Jurkat, Clone E6-1 (cell line): ENCODE results near the gene SUGP1. TPM values are rescaled to one million over a fixed set of nuclear protein-coding genes. Genes with fewer than 3 reads are reported as not detected.
"Not testable (repeated sequence)": the region's sequence is repeated elsewhere in the genome, so short reads cannot be mapped to it uniquely, and the experiment has no call there.

Experiments
- DNase-seq: peaks from one replicate; pipeline ENCODE4 v3.0.0-alpha.2; 2011; ENCODE audit warnings: low read depth, low spot score
- H3K4me3 ChIP-seq: 2 replicates; pipeline ENCODE4 v1.5.1; 2011; ENCODE audit warnings: mild to moderate bottlenecking, low read length, control low read depth, moderate library complexity
- polyA plus RNA-seq: library from polyadenylated mRNA; unstranded; fragments of >200 nt; gene quantifications from one replicate; pipeline ENCODE4 v1.2.1, GENCODE V29; 2012; ENCODE audit warnings: missing spikeins; ENCODE audit not compliant: insufficient read length, insufficient read depth

Gene SUGP1, protein sequence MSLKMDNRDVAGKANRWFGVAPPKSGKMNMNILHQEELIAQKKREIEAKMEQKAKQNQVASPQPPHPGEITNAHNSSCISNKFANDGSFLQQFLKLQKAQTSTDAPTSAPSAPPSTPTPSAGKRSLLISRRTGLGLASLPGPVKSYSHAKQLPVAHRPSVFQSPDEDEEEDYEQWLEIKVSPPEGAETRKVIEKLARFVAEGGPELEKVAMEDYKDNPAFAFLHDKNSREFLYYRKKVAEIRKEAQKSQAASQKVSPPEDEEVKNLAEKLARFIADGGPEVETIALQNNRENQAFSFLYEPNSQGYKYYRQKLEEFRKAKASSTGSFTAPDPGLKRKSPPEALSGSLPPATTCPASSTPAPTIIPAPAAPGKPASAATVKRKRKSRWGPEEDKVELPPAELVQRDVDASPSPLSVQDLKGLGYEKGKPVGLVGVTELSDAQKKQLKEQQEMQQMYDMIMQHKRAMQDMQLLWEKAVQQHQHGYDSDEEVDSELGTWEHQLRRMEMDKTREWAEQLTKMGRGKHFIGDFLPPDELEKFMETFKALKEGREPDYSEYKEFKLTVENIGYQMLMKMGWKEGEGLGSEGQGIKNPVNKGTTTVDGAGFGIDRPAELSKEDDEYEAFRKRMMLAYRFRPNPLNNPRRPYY
- 55.2 TPM for polyA plus RNA-seq

GRCh38 chr19:19320361-19321140, at the start of gene SUGP1, which contains the start of gene MAU2:
Gene SUGP1 (minus strand): TSS chr19:19320509. CDS start chr19:19320496, 13 bp downstream.
Gene MAU2 (plus strand): TSS chr19:19320829. CDS start chr19:19320860, 31 bp downstream.
- DNase-seq = peak; percentile 94
- peak within 1 kb of the TSS; percentile 96 for H3K4me3 ChIP-seq

DNA sequence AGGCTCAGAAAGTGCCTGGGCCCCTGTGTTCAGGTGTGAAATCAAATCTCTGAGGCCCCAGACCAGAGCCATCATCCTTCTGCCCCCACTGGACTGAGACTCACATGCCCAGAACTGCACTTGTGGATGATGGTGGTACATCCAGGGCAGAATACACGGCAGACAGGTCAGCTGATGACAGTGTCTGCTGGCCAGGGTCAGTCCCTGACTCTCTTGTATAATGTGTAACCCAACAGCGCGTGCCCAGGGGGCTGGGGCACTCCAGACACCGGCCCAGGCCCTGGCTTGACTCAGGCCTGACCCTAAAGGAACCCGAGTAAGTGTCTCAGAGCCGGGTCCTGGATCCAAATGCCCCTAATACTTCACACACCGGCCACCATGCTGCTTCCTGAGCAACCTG, 47.8 kb upstream of the SUGP1 start:
- no peak for DNase-seq
- no peak overlapping the region for H3K4me3 ChIP-seq

GRCh38 chr19:19366434-19367396, 46.4 kb upstream of the SUGP1 start:
- H3K4me3 ChIP-seq = no peak overlapping the region
- DNase-seq = peak; percentile 80

- H3K4me3 ChIP-seq = no peak overlapping the region
- DNase-seq = no peak
These were observed 41.8 kb upstream of the SUGP1 start for GRCh38 chr19:19362075-19362474.

DNA sequence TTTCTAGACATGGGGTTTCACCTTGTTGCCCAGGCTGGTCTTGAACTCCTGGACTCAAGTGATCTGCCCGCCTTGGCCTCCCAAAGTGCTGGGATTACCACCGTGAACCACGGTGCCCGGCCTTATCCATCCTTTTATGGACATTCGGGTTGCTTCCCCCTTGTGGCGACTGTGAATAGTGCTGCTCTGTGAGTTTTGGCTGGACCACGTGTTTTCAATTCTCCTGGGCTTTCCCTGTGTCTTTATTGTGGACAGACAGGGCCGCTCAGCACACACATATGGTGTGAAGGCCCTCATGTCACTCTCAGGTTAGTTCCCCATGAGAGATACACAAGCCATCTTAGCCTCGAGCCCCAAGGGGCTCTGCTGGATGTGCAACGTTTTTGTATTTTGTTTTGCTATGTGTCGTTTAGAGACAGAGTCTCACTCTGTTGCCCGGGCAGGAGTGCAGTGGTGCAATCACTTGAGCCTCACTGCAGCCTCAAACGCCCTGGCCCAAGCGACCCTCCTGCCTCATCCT, 40.8 kb upstream of the SUGP1 start:
- H3K4me3 ChIP-seq = no peak overlapping the region
- DNase-seq = peak; percentile 73

- no peak for DNase-seq
These were observed 36.7 kb upstream of the SUGP1 start for GRCh38 chr19:19356901-19357566.

DNA sequence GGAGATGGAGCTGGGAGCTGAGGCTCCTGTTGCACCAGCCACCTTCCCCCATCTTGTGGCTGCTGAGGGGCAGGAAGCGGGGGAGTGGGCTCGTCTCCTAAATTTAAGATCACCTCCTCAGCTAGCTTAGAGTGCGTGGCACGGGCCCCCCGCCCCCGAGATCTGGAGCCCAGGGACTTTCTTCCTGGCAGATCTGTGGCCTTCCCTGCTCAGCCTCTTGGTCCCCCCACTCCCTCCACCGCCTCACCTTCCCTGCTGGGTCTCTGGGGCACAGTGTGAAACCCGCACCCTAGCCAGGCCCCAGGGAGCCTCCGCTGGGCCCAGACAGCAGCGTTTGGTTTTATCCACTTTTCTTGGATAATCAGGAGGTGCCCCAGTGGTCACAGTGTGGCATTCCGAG, 36.2 kb upstream of the SUGP1 start:
- DNase-seq = no peak
- no peak overlapping the region for H3K4me3 ChIP-seq

More at GRCh38 chr19:19356901-19357566, 36.7 kb upstream of the SUGP1 start:
- no peak overlapping the region for H3K4me3 ChIP-seq

DNA sequence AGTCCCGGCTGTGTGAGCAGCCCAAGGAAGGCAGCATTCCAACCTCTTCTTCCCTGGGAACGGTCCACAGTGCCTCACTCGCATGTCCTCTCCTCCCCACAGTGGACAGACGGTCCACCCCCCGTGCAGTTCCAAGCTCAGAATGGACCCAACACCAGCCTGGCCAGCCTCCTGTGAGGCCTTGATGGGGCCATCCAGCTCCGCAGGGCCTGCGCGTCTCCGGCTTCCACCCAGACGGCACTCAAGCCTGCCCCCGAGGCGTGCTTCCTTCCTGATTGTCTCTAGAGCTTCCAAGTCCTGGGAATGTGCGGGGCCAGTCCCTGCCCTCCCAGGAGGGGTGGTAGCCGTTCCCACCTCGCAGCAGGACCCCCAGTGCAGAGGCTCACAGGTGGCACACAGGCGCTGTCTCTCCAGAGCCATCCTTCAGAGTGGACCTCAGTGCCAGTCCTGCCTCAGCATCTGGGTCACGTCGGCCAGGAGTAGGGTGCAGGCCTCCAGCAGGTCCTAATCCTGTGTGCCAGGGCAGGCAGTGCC, 35.4 kb upstream of the SUGP1 start:
- no peak overlapping the region for H3K4me3 ChIP-seq
- no peak for DNase-seq

DNA sequence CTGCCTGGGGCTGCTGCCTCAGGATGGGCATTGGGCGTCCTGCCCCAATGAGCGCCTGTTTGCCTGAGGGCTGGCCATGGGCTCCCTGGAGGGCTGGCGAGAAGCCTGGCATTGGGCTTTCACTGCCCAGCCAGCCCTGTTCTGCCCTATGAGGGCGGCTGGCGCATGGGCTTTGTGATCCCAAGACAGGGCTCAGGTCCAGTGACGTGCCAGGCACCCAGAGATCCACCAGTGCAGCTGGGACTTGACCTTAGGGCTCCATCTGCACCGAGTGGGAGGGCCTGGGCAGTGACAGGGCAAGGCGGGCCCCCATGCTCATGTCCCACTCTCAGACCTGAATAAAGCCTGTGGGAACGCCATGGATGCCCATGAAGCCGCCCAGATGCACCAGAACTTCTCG, 34.6 kb upstream of the SUGP1 start:
- no peak overlapping the region for H3K4me3 ChIP-seq
- DNase-seq = no peak

GRCh38 chr19:19354007-19354406, 33.7 kb upstream of the SUGP1 start:
- no peak for DNase-seq
- H3K4me3 ChIP-seq = no peak overlapping the region

GRCh38 chr19:19352823-19353222, 32.5 kb upstream of the SUGP1 start:
- H3K4me3 ChIP-seq = no peak overlapping the region
- no peak for DNase-seq

DNA sequence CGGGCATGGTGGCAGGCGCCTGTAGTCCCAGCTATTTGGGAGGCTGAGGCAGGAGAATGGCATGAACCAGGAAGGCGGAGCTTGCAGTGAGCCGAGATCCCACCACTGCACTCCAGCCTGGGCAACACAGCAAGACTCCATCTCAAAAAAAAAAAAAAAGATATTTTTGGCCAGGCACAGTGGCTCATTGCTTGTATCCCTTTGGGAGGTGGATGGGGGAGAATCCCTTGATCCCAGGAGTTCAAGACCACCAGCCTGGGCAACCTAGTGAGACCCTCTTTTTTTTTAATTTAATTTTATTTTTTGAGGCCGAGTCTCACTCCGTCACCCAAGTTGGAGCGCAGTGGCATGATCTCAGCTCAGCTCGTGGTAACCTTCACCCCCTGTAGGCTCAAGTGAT, 30.4 kb upstream of the SUGP1 start:
- H3K4me3 ChIP-seq, DNase-seq: not testable (repeated sequence)

DNA sequence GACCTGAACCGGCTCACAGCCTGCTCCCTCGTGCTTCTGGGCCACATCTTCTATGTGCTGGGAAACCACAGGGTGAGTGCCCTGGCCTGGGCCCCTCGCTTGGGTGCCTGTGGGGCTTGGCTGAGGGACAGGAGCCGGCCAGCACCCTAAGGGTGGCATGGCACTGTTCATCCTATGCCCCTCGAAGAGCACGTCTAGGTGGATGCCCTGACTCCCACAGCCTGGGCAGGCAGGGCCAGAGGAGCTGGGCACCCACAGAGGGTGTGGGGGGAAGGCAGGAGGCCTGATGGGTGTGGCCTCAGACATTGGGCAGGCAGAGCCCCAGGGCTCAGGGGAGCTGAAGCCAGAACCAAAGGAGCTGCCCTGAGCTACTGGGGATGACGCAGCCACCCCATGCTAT, 29.1 kb upstream of the SUGP1 start:
- no peak for DNase-seq
- no peak overlapping the region for H3K4me3 ChIP-seq

- DNase-seq = no peak
- H3K4me3 ChIP-seq = no peak overlapping the region
These were observed 28.0 kb upstream of the SUGP1 start for GRCh38 chr19:19348266-19348665.

DNA sequence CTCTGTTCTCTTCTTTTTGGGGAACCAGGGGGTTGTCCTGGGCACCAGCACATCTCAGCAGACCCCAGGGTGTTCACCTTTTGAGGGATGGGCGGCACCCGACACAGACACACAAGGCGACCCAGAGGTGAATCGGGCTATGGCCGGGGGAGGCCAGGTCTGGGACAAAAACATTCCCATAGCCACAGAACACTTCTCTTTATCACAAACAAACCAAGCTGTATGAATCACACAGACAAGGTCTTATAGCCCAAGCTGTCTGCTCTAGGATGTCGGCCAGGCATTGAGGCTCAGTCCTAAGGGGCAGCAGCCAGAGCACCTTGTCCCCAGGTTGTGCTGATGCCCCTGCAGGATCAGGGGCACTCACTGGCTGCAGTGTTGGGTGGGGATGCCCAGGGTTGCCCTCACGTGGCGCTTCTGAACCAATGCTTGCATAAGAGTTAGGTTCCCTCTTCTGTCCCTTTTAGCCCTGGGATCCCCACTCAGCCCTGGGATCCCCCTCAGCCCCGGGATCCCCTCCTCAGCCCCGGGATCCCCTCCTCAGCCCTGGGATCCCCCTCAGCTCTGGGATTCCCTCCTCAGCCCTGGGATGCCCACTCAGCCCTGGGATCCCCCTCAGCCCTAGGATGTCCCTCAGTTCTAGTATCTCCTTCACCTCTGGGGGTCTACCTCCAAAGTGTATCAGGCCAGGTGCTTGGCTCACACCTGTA, 27.2 kb upstream of the SUGP1 start:
- no peak for DNase-seq

GRCh38 chr19:19345970-19346369, 25.7 kb upstream of the SUGP1 start:
- no peak overlapping the region for H3K4me3 ChIP-seq

More for the DNA sequence above, 27.2 kb upstream of the SUGP1 start:
- H3K4me3 ChIP-seq = no peak overlapping the region

DNA sequence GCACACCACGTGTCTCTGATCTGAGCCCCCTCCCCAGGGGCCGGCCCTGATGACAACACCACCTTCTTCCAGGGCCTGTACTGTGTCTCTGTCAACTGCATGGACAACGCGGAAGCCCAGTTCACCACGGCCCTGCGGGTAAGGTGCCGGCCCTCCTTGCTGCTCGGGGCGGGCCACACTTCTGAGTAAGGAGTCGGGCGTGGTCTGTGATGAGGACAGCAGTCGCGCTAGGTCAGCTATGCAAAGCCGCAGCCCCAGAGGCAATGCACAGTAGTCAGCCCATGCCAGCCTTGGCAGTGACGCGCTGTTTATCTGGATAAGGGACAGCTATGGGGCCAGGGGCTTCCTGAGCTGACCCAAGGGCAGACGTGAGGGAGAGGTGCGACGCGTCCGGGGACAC, 24.9 kb upstream of the SUGP1 start:
- no peak for DNase-seq
- H3K4me3 ChIP-seq = no peak overlapping the region

More at GRCh38 chr19:19345970-19346369, 25.7 kb upstream of the SUGP1 start:
- DNase-seq = no peak
